OCI-LY7 (cell line): ENCODE data around the gene LCAT. TPM values are rescaled to one million over a fixed set of nuclear protein-coding genes. Genes with fewer than 3 reads are reported as not detected.

Experiments
- Bru-seq: library from RNA; stranded (reverse); fragments of 400-500 nt; gene quantifications from one replicate; lab custom pipeline; 2021; lab: Mats Ljungman, UMichigan
- BruChase-seq, 2 experiments: library from RNA; stranded (reverse); fragments of 400-500 nt; gene quantifications; one replicate each; lab custom pipeline; 2021; lab: Mats Ljungman, UMichigan
- BruUV-seq: library from RNA; stranded (reverse); fragments of 400-500 nt; replicated peaks from 2 replicates; lab custom pipeline; 2021; lab: Mats Ljungman, UMichigan
- CTCF ChIA-PET: fragments of 300-600 bp; sonication (Branson Sonifier 250); formaldehyde crosslinking; loops from one replicate; lab custom pipeline; 2022; ENCODE audit warnings: antibody characterized with exemption; ENCODE audit not compliant: unreplicated experiment; lab: Charles Lee
- POLR2A ChIA-PET: fragments of 300-600 bp; sonication (Branson Sonifier 250); formaldehyde crosslinking; loops from one replicate; lab custom pipeline; 2022; ENCODE audit warnings: antibody characterized with exemption; lab: Charles Lee
- DNase-seq: peaks from one replicate; pipeline ENCODE4 v3.0.0-alpha.2; 2015; ENCODE audit warnings: low spot score
- H2AFZ ChIP-seq: fragments of 200-600 bp; sonication (generic), shearing (Covaris generic); 2 replicates; pipeline ENCODE4 v1.6.1; 2014; ENCODE audit warnings: mild to moderate bottlenecking, antibody characterized with exemption, low read length, moderate library complexity
- H3K27ac ChIP-seq: fragments of 200-600 bp; sonication (generic); 2 replicates; pipeline ENCODE4 v1.5.1; 2014; ENCODE audit warnings: mixed run types, low read depth, mild to moderate bottlenecking, moderate library complexity, low read length, inconsistent platforms; ENCODE audit not compliant: poor library complexity, severe bottlenecking
- H3K36me3 ChIP-seq: fragments of 200-600 bp; sonication (generic); 2 replicates; pipeline ENCODE4 v1.6.1; 2014; ENCODE audit warnings: mild to moderate bottlenecking, antibody characterized with exemption, low read length, moderate library complexity, mixed read lengths; ENCODE audit not compliant: insufficient read depth
- H3K4me1 ChIP-seq: fragments of 200-600 bp; sonication (generic); 2 replicates; pipeline ENCODE4 v1.5.1; 2014; ENCODE audit warnings: mild to moderate bottlenecking, low read length; ENCODE audit not compliant: insufficient read depth, poor library complexity, severe bottlenecking
- H3K4me2 ChIP-seq: fragments of 200-600 bp; sonication (generic); 2 replicates; pipeline ENCODE4 v1.6.1; 2014; ENCODE audit warnings: mild to moderate bottlenecking, low read length
- H3K4me3 ChIP-seq: fragments of 200-600 bp; sonication (generic); 2 replicates; pipeline ENCODE4 v1.5.1; 2014; ENCODE audit warnings: mild to moderate bottlenecking, low read depth, low read length; ENCODE audit not compliant: poor library complexity, severe bottlenecking
- H3K79me2 ChIP-seq: fragments of 200-600 bp; sonication (generic); 2 replicates; pipeline ENCODE4 v1.6.1; 2016; ENCODE audit warnings: low read depth, mild to moderate bottlenecking, low read length, moderate library complexity, mixed read lengths; ENCODE audit not compliant: insufficient read depth
- H3K9me2 ChIP-seq: fragments of 200-600 bp; sonication (generic); 2 replicates; pipeline ENCODE4 v1.6.1; 2016; ENCODE audit warnings: mild to moderate bottlenecking, low read length, mixed read lengths; ENCODE audit not compliant: insufficient read depth
- H3K9me3 ChIP-seq: fragments of 200-600 bp; sonication (generic); 2 replicates; pipeline ENCODE4 v1.6.1; 2014; ENCODE audit warnings: mild to moderate bottlenecking, mixed run types, low read length, mixed read lengths
- H4K20me1 ChIP-seq: fragments of 200-600 bp; sonication (generic); 2 replicates; pipeline ENCODE4 v1.6.1; 2014; ENCODE audit warnings: mild to moderate bottlenecking, antibody characterized with exemption, low read length, moderate library complexity, mixed read lengths; ENCODE audit not compliant: insufficient read depth
- EZH2phosphoT487 ChIP-seq: fragments of 200-600 bp; sonication (generic); IDR thresholded peaks from 2 replicates; pipeline ENCODE4 v1.6.1; 2018; ENCODE audit warnings: low read depth, borderline replicate concordance, mild to moderate bottlenecking, mixed run types, antibody characterized with exemption, low read length, moderate library complexity, mixed read lengths
- intact Hi-C: fragments of 100-400 bp; cut with micrococcal nuclease; formaldehyde crosslinking; loops from one replicate; pipeline ENCODE4 v1.10.0; 2022; ENCODE audit not compliant: unreplicated experiment
- long read RNA-seq: library from polyadenylated mRNA; stranded (forward); transcript quantifications from one replicate; pipeline ENCODE4 v2.0.0, GENCODE V29; 2022
- total RNA-seq, 2 experiments: library from RNA; depleted of rRNA in 1 of 2; stranded (reverse); fragments of >200 nt in 1 of 2; shearing (Covaris generic) in 1 of 2; gene quantifications; 2 replicates each; pipeline ENCODE4 v1.2.3, GENCODE V29; 2014 to 2022
- TF ChIP-seq, protein P1 (sequence below): fragments of 200-600 bp; sonication (generic); conservative IDR thresholded peaks from 2 replicates; pipeline ENCODE4 v1.5.1; 2014; ENCODE audit warnings: mild to moderate bottlenecking, antibody characterized with exemption, low read length, moderate library complexity, mixed read lengths

LCAT gene, protein sequence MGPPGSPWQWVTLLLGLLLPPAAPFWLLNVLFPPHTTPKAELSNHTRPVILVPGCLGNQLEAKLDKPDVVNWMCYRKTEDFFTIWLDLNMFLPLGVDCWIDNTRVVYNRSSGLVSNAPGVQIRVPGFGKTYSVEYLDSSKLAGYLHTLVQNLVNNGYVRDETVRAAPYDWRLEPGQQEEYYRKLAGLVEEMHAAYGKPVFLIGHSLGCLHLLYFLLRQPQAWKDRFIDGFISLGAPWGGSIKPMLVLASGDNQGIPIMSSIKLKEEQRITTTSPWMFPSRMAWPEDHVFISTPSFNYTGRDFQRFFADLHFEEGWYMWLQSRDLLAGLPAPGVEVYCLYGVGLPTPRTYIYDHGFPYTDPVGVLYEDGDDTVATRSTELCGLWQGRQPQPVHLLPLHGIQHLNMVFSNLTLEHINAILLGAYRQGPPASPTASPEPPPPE
- total RNA-seq (2014; rRNA removed; shearing (Covaris generic)), result 4.1 and 4.4 TPM in 2 replicates
- total RNA-seq (2022), result 9.8 and 10.8 TPM in 2 replicates
- percentile 43 among the genes with signal in this experiment for Bru-seq, nascent RNA
- BruChase-seq, experiment 1, labeled RNA remaining after a 6-hour chase, result percentile 39 among the genes with signal in this experiment
- percentile 46 among the genes with signal in this experiment for BruChase-seq, experiment 2, labeled RNA remaining after a 2-hour chase
- long read RNA-seq, partial matches to known transcripts, result 0 of 10 reads
- long read RNA-seq, other reads (novel, unspliced or antisense), result 10 of 10 reads

DNA sequence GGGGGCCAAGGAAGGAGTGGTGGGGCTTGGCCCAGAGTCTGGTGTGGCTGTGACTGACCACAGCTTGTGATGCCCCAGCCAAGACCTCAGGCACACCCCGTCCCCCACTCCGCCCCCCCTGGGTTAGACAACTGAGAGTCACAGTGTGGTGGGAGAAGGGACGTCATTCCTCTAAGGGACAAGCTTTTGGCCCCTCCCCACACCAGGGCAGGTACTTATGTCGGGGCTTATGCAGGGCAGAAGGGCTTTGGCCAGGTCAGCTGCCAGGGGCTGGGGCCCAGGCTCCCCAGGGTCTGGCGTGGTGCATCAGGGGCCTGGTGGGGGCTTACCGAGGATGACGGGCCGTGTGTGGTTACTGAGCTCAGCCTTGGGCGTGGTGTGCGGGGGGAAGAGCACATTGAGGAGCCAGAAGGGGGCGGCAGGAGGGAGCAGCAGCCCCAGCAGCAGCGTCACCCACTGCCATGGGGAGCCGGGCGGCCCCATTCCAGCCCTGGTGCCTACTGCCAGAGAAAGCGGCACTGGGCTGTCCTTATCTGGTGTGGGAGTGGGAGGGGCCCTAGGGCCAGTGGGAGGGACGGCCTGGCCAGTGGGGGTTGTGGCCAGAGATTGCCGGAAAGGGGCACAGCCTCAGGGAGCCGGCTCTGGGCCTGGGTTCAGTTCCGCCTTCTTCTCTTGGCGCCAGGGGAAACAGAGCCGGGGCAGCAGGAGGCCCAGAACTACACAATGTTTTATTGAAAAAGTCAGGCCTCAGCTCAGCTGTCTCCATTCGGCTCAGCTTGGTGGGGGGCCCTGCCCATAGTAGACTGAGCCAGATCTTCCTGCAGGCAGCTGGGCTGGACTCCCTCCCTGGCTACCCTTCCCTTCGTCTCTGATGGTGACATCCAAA, at the start of gene LCAT:
LCAT (minus strand) TSS at position 502 of the 886 bp plus-strand sequence; CDS start at position 483, 19 bp downstream.
- Histone ChIP-seq H3K36me3 (no peaks in the 10 kb centered on the region), H3K4me3 (no peak within 1 kb of the TSS), H3K9me2 (no peaks in the 10 kb centered on the region), H3K4me1 (peaks cover 17% of the 10 kb centered on the region), H3K27ac (no peak within 1 kb of the TSS), H3K4me2 (no peak within 1 kb of the TSS), H2AFZ (no peak within 1 kb of the TSS), H3K9me3 (no peaks in the 10 kb centered on the region), H3K79me2 (no peaks in the 10 kb centered on the region), H4K20me1 (no peaks in the 10 kb centered on the region)
- ChIA-PET CTCF (interaction anchor here (0.6 kb wide), 1 partner anchor 8 kb away, joined by 3 read pairs; no protein-coding TSS in a partner anchor), POLR2A (no interaction called here)
- no TSS peak for BruUV-seq
- intact Hi-C loops, result no loop called here
- TF ChIP-seq, protein P1, sequence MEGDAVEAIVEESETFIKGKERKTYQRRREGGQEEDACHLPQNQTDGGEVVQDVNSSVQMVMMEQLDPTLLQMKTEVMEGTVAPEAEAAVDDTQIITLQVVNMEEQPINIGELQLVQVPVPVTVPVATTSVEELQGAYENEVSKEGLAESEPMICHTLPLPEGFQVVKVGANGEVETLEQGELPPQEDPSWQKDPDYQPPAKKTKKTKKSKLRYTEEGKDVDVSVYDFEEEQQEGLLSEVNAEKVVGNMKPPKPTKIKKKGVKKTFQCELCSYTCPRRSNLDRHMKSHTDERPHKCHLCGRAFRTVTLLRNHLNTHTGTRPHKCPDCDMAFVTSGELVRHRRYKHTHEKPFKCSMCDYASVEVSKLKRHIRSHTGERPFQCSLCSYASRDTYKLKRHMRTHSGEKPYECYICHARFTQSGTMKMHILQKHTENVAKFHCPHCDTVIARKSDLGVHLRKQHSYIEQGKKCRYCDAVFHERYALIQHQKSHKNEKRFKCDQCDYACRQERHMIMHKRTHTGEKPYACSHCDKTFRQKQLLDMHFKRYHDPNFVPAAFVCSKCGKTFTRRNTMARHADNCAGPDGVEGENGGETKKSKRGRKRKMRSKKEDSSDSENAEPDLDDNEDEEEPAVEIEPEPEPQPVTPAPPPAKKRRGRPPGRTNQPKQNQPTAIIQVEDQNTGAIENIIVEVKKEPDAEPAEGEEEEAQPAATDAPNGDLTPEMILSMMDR, result peak; percentile 42; the same call in 1 of the 2 replicates
- no peak for TF ChIP-seq EZH2phosphoT487
- DNase-seq, result no peak

DNA sequence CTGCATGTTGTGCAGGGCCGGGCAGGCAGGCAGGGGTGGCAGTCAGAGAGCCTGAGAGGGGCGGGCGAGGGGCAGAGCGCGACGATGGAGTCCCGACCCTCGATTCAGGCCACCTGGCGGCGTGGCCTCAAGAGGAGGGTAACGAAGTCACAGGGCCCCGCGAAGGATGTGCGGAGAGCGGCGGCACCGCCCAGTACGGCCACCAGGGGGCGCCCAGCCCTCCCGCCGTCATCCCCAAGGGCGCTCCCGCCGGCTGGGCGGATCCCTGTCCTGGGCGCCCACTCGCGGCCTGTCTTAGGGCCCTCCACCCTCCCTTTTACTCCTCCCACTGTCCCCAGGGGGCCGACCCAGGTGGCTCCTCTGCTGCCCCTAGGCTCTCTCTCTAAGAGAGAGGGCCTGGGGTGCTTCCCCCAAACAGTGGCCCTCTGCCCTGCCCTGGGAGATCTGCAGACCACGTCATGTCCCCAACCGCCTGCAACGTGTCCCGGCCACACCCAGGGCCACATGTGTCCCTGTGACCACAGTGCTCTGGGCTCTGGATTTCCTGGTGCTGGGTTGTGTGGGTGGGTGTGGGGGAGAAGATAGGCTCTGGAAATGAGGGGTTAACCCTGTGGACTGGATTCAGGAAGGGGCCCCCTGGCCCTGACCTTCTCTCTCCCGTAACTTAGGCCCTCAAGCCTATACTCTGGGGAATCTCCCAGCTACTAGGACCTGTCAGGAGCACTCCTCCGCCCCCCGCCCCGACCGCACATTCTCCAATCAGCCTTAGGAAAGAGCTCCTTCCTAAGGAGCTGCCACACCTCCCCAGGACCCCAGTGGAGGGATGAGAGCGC, 49.5 kb upstream of the LCAT start:
- DNase-seq, result peak; percentile 88
- ChIA-PET POLR2A (interaction anchor here (0.7 to 0.9 kb wide), 2 partner anchors 10 to 47 kb away, joined by 3 to 6 read pairs; no protein-coding TSS in a partner anchor), CTCF (interaction anchor here (0.6 to 1.2 kb wide), 3 partner anchors 11 to 81 kb away, joined by 3 to 5 read pairs (median 3); no protein-coding TSS in a partner anchor)
- TF ChIP-seq, protein P1, result peak; percentile 95
- no peak for TF ChIP-seq EZH2phosphoT487
- Histone ChIP-seq H3K4me2 (peak overlapping the region; percentile 64), H2AFZ (peak overlapping the region; percentile 87), H3K4me3 (peak overlapping the region; percentile 45), H3K4me1 (peaks cover 15% of the 10 kb centered on the region), H3K36me3 (no peaks in the 10 kb centered on the region), H3K9me3 (no peaks in the 10 kb centered on the region), H3K27ac (no peak overlapping the region), H3K79me2 (no peaks in the 10 kb centered on the region), H3K9me2 (no peaks in the 10 kb centered on the region), H4K20me1 (no peaks in the 10 kb centered on the region)
- BruUV-seq, result no TSS peak
- intact Hi-C loops, result loop anchor here (1.0 kb wide), 3 partner anchors 25 to 236 kb away; partner anchors contain the start of gene SLC12A4
